Smooth muscle cell (in vitro differentiated cells): ENCODE data around the gene LIMS4. TPM values are rescaled to one million over a fixed set of nuclear protein-coding genes. Genes with fewer than 3 reads are reported as not detected.
"Not testable (repeated sequence)": the region's sequence is repeated elsewhere in the genome, so short reads cannot be mapped to it uniquely, and the experiment has no call there.

Experiments used
- DNase-seq: peaks from one replicate; lab custom pipeline; 2025; ENCODE audit not compliant: unreplicated experiment; lab: John Stamatoyannopoulos, UW
- H2AFZ ChIP-seq: fragments of 200-600 bp; sonication (generic); 2 replicates; pipeline ENCODE4 v1.6.0; 2016; ENCODE audit warnings: antibody characterized with exemption, low read depth, mild to moderate bottlenecking
- H3F3A ChIP-seq: fragments of 200-600 bp; sonication (generic); 2 replicates; pipeline ENCODE4 v1.6.0; 2017; ENCODE audit warnings: antibody characterized with exemption, low read depth
- H3K27ac ChIP-seq: fragments of 200-600 bp; sonication (generic); 2 replicates; pipeline ENCODE4 v1.5.1; 2016; ENCODE audit warnings: low read depth, mild to moderate bottlenecking
- H3K27me3 ChIP-seq: fragments of 200-600 bp; sonication (generic); 2 replicates; pipeline ENCODE4 v1.6.1; 2016; ENCODE audit warnings: low read depth, mild to moderate bottlenecking
- H3K36me3 ChIP-seq: fragments of 200-600 bp; sonication (generic); 2 replicates; pipeline ENCODE4 v1.5.1; 2016; ENCODE audit warnings: low read depth
- H3K4me1 ChIP-seq: fragments of 200-600 bp; sonication (generic); 2 replicates; pipeline ENCODE4 v1.5.1; 2016; ENCODE audit warnings: low read depth
- H3K4me2 ChIP-seq: fragments of 200-600 bp; sonication (generic); 2 replicates; pipeline ENCODE4 v1.6.0; 2016; ENCODE audit warnings: mild to moderate bottlenecking
- H3K4me3 ChIP-seq: fragments of 200-600 bp; sonication (generic); 2 replicates; pipeline ENCODE4 v1.5.1; 2016; ENCODE audit warnings: mild to moderate bottlenecking
- H3K79me2 ChIP-seq: fragments of 200-600 bp; sonication (generic); 2 replicates; pipeline ENCODE4 v1.6.0; 2016; ENCODE audit warnings: low read depth, mild to moderate bottlenecking
- H3K9ac ChIP-seq: fragments of 200-600 bp; sonication (generic); 2 replicates; pipeline ENCODE4 v1.6.0; 2016; ENCODE audit warnings: low read depth
- H3K9me3 ChIP-seq: fragments of 200-600 bp; sonication (generic); replicated peaks from 2 replicates; pipeline ENCODE4 v1.5.1; 2016; ENCODE audit warnings: low read depth
- H4K20me1 ChIP-seq: fragments of 200-600 bp; sonication (generic); 2 replicates; pipeline ENCODE4 v1.6.0; 2016; ENCODE audit warnings: low read depth
- WGBS: methylation state at CpG from one replicate; pipeline ENCODE4 v1.1.7; 2016; ENCODE audit warnings: low lambda C conversion rate; 5-methylcytosine and 5-hydroxymethylcytosine counted together
- polyA plus RNA-seq: library from polyadenylated mRNA; unstranded; fragments of >200 nt; fragmentation: Nextera tagmentation; extraction: Ambion mirVana; gene quantifications from 2 replicates; pipeline ENCODE4 v1.2.1, GENCODE V29; 2016
- total RNA-seq: library from RNA; depleted of rRNA; stranded (reverse); fragments of >200 nt; gene quantifications from 2 replicates; pipeline ENCODE4 v1.2.3, GENCODE V29; 2014

LIMS4 gene
- total and polyA plus RNA-seq, 2 experiments from 2014 or later, result 3.9 to 9.6 TPM

GRCh38 chr2:110457214-110457590 is 15.4 kb downstream of the LIMS4 start:
- WGBS, result no CpG with 5 or more reads among the region's 2 CpGs
- H4K20me1 ChIP-seq, H3K9me3 ChIP-seq, H3K36me3 ChIP-seq, H3K27ac ChIP-seq, H3K79me2 ChIP-seq, H3K27me3 ChIP-seq, H3K4me3 ChIP-seq, H2AFZ ChIP-seq, DNase-seq, H3F3A ChIP-seq, H3K4me1 ChIP-seq, H3K4me2 ChIP-seq, H3K9ac ChIP-seq: not testable (repeated sequence)

- H3F3A ChIP-seq, H2AFZ ChIP-seq, H3K27ac ChIP-seq, H3K4me1 ChIP-seq, H3K4me2 ChIP-seq, H3K36me3 ChIP-seq, DNase-seq, H3K9me3 ChIP-seq, H3K9ac ChIP-seq, H4K20me1 ChIP-seq, H3K4me3 ChIP-seq, H3K27me3 ChIP-seq, H3K79me2 ChIP-seq: not testable (repeated sequence)
- 87% methylated on average over 2 of the region's 16 CpGs for WGBS
Observed at GRCh38 chr2:110456291-110457213, 16.1 kb downstream of the LIMS4 start.

- H3K4me3 ChIP-seq, H3K9ac ChIP-seq, H3K36me3 ChIP-seq, H3K27me3 ChIP-seq, H3K27ac ChIP-seq, H3K4me2 ChIP-seq, DNase-seq, H4K20me1 ChIP-seq, H3K79me2 ChIP-seq, H3K9me3 ChIP-seq, H2AFZ ChIP-seq, H3F3A ChIP-seq, H3K4me1 ChIP-seq: not testable (repeated sequence)
- no CpG with 5 or more reads among the region's 6 CpGs for WGBS
Observed at GRCh38 chr2:110455080-110455670, 17.4 kb downstream of the LIMS4 start.

GRCh38 chr2:110450951-110451350 is 21.7 kb downstream of the LIMS4 start:
- not testable (repeated sequence) for H3K4me2 ChIP-seq, H2AFZ ChIP-seq
- WGBS, result no CpG with 5 or more reads among the region's 2 CpGs

GRCh38 chr2:110449127-110449947 is 23.3 kb downstream of the LIMS4 start:
- not testable (repeated sequence) for H3K4me2 ChIP-seq, DNase-seq, H3K9ac ChIP-seq, H3K27me3 ChIP-seq, H3K9me3 ChIP-seq, H3K27ac ChIP-seq, H2AFZ ChIP-seq, H3K79me2 ChIP-seq, H3K4me3 ChIP-seq, H3K4me1 ChIP-seq, H3K36me3 ChIP-seq, H4K20me1 ChIP-seq, H3F3A ChIP-seq
- no CpG with 5 or more reads among the region's 7 CpGs for WGBS

More at GRCh38 chr2:110450951-110451350, 21.7 kb downstream of the LIMS4 start:
- not testable (repeated sequence) for H3K79me2 ChIP-seq, H3F3A ChIP-seq, H4K20me1 ChIP-seq, H3K9me3 ChIP-seq, H3K4me1 ChIP-seq, H3K9ac ChIP-seq, H3K36me3 ChIP-seq, DNase-seq, H3K27me3 ChIP-seq, H3K27ac ChIP-seq, H3K4me3 ChIP-seq

- WGBS, result no CpG with 5 or more reads among the region's 2 CpGs
- not testable (repeated sequence) for H3K79me2 ChIP-seq, H3K27me3 ChIP-seq, H3K9ac ChIP-seq, H3K4me2 ChIP-seq, H3K27ac ChIP-seq, H3F3A ChIP-seq, H3K4me1 ChIP-seq, H4K20me1 ChIP-seq, H2AFZ ChIP-seq, H3K4me3 ChIP-seq, DNase-seq, H3K36me3 ChIP-seq, H3K9me3 ChIP-seq
Observed at GRCh38 chr2:110446644-110447043, 26.0 kb downstream of the LIMS4 start.

GRCh38 chr2:110443305-110444005 is 29.2 kb downstream of the LIMS4 start:
- H3K27me3 ChIP-seq, H3K27ac ChIP-seq, H3K79me2 ChIP-seq, H3K4me2 ChIP-seq, H4K20me1 ChIP-seq, H3K36me3 ChIP-seq, H3K4me1 ChIP-seq, H2AFZ ChIP-seq, H3K9ac ChIP-seq, DNase-seq, H3K4me3 ChIP-seq, H3F3A ChIP-seq, H3K9me3 ChIP-seq: not testable (repeated sequence)
- WGBS, result no CpG with 5 or more reads among the region's 8 CpGs

GRCh38 chr2:110441905-110442304 is 30.7 kb downstream of the LIMS4 start:
- H3K36me3 ChIP-seq, H3K4me3 ChIP-seq, H3K27ac ChIP-seq, H3K79me2 ChIP-seq, H4K20me1 ChIP-seq, H3K4me1 ChIP-seq, DNase-seq, H3K27me3 ChIP-seq, H3K9ac ChIP-seq, H3K4me2 ChIP-seq, H3F3A ChIP-seq, H3K9me3 ChIP-seq, H2AFZ ChIP-seq: not testable (repeated sequence)
- WGBS, result no CpG with 5 or more reads among the region's 1 CpG
